ENCODE results near the gene TFPI. TPM values are rescaled to one million over a fixed set of nuclear protein-coding genes. Genes with fewer than 3 reads are reported as not detected.

Gene TFPI
- polyA plus RNA-seq, 3 donors = 39.9 to 43.3 (median 41.3) TPM

DNA sequence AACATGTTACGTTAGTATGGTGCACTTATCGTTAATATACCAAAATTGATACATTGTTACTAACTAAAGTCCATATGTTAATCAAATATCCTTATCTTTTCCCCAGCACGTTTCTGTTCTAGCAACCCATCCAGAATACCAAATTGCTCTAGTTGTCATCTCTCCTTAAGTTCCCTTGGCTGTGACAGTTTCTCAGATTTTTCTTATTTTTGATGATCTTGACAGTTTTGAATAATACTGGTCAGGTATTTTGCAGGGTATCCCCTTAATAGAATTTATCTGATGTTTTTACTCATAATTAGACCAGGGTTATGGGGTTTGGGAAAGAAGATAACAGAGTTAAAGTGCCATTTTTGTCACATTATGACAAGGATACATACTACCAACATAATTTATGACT, 47.8 kb downstream of the TFPI start:
- no peak for DNase-seq (ENCODE audit: low read depth in 3 of 3, low spot score in 2 of 3)

DNA sequence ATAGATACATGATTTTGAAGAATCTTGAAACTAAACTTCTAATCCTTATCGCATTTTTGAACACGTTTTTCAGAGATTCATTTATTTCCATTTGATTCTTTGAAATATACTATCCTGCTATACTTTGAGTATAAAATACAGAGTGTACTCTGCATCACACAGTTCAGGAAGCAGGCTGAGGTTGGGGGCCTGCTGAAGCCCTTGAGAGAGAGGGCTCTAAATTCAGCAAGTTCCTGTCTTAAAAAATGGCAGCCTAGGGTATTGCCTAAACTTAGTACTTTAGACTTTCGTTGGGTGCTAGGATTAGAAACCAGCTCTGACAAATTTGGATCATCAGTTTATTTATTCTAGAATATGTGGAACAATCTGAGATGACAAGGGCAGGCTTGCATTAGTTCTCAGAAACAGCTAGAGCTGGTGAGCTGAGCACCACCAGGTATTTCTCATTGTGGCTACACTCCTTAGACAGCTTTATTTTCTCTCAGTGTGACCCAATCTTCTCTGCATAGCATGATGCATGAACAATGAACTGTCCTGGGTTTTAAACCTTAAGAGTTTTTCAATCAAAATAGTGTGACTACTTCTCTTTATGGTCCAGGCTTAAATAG, 49.1 kb downstream of the TFPI start:
- no peak for DNase-seq (ENCODE audit: low read depth in 3 of 3, low spot score in 2 of 3)

DNA sequence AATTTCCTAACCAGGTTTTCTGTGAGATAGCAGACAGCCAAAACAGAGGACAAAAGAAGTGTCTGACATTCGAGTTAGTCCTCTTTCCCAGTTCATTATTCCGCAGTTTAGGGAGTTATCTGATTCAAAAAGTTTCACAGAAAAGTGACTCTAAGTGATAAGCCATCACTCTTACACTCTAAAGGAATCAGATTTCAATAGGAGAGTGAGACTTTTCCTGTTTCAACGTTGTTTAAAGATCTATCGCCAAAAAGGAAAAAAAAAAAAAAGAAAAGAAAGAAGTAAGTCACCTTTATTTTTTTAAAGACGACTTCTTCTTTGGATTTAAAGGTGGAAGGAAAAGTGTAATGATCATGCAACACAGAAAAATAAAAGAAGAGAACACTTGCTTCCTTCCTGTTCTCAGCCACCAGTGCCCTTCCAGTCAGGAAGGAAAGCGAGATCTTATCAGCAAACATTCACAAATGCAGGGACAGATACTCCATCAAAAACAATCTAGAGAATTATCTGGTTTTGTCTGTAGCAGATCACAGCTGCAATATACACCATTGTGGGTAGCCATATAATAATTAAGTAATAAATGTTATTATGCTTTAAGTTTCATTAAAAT, 49.8 kb downstream of the TFPI start:
- DNase-seq (ENCODE audit: low read depth in 3 of 3, low spot score in 2 of 3) = no peak

DNA sequence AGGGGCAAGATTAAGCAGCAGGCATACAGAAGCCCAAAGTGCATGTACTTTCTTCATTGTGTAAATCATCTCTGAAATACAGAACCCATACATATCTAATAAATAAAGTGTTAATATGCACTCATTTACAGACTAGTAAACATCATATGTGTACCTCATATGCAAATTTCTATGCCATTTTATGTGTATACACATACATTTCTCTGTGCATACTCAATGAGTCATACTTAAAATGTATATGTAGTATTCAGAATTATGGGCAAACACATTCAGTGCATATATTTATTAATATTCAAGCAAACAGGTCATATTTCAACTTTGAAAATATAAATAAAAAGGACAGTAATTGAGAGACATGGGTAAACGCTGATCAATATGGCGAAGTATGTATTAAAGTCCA, 50.5 kb downstream of the TFPI start:
- no peak for DNase-seq (ENCODE audit: low read depth in 3 of 3, low spot score in 2 of 3)

DNA sequence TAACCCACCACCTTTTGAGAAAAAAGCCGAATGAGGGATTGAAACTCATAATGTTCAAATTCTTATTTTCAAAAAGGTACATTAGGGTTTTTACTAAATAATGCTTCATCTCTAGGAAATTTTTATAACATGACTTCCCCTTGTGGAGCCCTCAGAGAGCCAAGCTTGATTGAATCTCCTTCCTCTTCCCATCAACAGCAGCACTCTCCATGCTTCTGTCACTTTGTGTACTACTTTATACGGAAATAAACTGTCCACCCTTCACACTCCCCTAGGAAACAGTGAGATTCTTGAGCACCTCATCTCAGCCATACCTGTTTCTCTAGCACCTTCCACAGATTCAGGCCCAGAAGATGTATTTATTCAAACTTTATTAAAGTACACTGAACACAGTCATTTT, 51.8 kb downstream of the TFPI start:
- DNase-seq (ENCODE audit: low read depth in 3 of 3, low spot score in 2 of 3) = no peak

DNA sequence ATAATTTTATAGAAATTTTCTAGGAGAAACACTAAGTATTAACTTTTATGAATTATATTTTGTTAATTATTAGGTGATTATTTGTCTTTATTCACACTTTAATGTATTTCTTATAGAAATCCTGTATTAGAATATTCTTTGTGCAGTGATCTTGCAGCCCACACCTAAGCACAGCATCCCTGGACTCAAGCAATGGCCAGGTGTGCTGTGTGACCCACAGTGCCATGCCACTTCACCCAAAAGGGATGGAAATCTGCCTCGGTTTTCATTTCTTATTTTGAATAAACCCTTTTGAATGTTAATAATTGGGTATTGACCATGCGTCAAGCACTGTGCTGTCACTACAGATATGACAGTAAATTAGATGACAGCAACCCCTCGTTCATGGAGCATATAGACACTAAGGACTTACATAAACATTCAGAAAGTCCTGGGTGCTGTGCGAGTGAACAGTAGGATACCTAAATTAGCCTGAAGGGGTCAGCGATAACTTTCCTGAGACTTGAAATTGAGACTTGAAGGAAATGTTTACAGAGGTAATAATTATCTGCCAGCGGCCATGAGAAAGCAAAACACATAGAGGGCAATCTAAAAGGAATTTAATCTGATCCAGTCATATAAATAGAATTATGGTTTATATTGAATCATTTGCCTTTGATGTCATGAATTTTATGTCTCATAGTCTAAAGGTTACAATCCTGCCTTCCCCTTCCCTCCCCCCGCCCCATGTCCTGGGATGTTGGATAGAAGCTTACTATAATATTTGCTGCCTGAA, 53.5 kb downstream of the TFPI start:
- no peak for DNase-seq (ENCODE audit: low read depth in 3 of 3, low spot score in 2 of 3)

DNA sequence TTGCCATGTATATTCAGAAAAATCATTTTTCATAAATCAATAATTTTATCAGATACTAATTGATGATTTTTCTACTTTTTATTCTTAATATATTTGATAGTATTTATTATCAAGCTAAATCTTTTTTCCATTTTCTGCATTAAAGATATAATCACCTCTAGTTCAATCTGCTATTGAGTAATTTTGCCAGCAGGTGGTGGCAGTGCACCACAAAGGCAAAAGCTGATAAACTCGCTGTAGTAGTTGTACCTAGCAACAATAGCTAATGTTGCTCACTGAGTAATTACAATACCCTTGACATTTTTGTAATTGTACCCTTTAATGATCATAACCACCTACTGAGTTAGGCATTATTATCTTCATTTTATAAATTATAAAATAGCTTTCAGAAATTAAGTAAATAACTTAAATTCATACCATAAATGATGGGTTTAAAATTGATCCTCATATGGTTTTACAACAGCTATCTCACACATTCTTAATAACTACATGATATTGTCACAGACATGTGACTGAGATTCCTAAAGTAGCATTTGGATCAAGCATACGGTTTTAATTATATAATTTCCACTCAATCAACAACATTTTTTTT, 54.2 kb downstream of the TFPI start:
- peak; percentile 16 to 21 (median 19) for DNase-seq (ENCODE audit: low read depth in 3 of 3, low spot score in 2 of 3)

DNA sequence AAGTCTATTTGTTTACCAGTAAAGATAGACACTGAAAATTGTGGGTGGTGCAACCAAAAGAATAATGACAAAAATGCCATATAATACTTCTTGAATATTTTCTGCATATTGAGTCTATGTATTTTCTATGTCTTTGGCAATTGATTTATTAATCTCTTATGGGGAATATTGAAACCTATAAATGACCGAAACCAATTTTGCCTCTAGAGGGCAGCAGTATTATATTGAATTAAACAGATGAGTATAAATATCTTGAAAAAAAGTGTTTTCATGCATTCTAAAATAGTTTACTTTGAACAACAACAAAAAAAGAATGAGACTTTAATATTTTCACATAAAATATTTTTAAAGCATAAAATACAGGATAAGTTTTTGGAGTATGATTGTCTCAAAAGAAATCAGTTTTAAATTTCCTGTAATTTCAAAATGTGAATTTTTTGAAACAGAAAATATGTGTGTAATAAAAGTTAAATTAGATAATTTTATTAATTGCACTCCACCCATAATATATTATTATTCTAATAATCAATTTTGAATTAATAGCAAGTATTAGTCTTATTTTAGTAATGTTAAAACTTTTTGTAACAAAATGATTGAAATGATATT, 56.3 kb downstream of the TFPI start:
- DNase-seq (ENCODE audit: low read depth in 3 of 3, low spot score in 2 of 3) = no peak

DNA sequence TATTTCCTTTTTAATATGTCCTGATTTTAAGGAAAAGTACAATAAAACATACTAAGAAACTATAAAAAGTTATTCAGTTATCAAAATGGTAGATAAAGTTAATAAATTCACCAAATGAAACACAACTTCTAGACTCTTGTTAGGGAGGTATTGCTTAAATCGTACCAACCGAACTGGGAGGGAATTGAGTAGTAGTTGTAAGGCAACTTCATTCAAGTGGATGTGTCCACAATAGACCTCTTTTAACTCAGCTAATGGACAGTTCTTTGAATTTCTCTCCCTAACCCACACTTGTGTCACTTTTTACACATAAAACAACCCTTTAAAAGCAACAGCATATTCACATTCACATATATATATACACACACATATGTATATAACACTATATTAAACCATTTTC, 57.1 kb downstream of the TFPI start:
- DNase-seq (ENCODE audit: low read depth in 3 of 3, low spot score in 2 of 3) = no peak

DNA sequence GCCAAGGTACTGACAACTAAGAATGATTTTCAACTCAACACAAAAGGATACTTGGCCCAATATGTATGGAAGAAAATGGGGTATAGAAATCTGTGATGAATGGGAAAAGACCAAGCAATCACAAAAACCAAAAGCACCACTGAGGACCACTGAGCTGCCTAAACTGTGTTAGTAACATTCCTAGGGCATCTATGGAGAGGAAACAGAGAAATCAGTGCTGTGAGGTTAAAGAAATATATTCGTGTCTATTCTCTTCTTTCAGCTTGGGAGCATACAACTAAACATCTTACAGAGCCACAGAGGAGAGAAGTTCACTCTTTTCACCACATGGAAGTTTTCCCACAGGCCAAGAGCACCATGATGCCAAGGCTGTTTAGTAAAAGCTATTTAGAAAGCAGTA, 58.9 kb downstream of the TFPI start:
- no peak for DNase-seq (ENCODE audit: low read depth in 3 of 3, low spot score in 2 of 3)

DNA sequence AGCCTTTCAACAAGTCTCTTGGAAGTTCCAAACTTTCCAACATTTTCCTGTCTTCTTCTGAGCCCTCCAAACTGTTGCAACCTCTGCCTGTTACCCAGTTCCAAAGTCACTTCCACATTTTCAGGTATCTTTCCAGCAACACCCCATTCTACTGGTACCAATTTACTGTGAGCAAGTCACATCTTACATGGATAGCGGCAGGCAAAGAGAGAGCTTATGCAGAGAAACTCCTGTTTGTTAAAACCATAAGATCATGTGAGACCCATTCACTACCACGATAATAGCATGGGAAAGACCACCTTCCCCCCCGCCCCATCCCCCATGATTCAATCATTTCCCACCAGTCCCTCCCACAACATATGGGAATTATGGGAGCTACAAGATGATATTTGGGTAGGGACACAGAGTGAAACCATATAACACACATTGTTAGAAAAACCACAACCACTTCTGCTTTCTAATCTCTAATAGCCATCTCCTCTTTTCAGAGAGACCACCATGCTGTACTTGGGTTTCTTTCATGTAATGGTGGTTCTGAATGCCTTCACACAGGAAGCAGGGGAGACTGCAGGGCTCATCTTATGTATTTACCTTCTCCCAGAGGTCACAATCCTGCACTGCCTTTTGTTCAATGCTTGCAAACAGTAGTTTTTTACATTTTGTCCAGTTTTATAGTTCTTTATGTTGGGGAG, 60.2 kb downstream of the TFPI start:
- DNase-seq (ENCODE audit: low read depth in 3 of 3, low spot score in 2 of 3) = no peak

DNA sequence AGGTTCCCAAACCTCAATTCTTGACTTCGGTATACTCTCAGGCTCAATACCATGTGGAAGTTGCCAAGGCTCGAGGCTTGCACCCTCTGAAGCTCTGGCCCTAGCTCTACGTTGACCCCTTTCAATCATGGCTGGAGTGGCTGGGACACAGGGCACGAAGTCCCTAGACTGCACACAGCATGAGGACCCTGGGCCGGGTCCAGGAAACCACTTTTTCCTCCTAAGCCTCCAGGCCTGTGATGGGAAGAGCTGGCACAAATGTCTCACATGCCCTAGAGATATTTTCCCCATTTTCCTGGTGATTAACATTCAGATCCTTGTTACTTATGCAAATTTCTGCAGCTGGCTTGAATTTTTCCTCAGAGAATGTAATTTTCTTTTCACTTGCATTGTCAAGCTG, 61.1 kb downstream of the TFPI start:
- no peak for DNase-seq (ENCODE audit: low read depth in 3 of 3, low spot score in 2 of 3)

DNA sequence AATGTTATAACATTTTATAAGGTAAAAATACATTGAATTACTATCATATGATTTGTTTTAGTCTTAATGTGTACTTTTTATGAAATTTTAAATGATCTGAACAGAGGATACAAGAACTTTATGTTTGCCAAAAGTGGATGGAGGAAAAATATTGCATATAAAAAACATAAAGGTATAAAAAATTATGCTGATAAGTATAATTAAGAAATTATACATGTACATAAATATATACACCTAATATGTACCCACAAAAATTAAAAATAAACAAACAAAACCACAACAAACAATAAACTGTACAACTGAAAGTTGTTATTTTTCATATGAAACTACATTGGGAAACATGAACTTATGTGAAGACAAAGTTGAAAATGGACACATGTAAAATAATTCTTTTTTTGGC, 68.0 kb downstream of the TFPI start:
- DNase-seq (ENCODE audit: low read depth in 3 of 3, low spot score in 2 of 3) = no peak

DNA sequence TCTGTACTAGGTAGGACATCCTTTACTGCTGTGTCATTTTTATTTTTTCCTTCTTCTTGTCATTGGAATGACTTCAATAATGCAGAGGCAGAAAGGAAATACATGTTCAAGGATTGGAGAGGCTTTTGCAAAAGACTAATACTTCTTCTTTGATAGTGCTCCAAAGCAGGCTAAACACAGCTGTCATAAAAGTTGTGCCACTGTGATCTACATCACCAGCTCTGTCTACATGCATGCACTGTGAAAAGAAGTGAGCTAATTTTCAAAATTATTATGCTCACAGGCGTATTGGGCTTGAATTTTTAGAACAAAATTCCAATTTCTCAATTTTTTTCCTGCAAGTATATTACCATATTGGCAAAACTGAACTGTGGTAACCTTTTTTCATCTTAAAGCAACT, 68.7 kb downstream of the TFPI start:
- no peak for DNase-seq (ENCODE audit: low read depth in 3 of 3, low spot score in 2 of 3)

DNA sequence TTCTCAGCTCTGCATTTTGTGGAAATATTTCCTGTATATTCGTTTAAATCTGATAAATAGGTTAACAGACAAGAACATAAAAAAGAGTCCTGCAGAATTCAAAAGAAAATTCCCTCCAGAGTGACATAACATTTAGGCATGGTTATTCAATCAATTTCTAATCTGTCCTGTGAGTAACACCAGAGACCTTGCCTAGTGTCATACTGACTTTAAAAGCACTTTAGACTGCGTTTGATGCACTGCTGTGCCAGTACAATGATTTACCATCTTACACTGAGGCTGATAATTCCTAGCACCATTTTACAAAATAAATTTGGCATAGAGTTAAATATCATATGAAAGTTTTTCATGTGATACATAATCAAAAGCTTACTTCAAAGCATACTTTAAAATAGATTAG, 70.7 kb downstream of the TFPI start:
- DNase-seq (ENCODE audit: low read depth in 3 of 3, low spot score in 2 of 3) = no peak

DNA sequence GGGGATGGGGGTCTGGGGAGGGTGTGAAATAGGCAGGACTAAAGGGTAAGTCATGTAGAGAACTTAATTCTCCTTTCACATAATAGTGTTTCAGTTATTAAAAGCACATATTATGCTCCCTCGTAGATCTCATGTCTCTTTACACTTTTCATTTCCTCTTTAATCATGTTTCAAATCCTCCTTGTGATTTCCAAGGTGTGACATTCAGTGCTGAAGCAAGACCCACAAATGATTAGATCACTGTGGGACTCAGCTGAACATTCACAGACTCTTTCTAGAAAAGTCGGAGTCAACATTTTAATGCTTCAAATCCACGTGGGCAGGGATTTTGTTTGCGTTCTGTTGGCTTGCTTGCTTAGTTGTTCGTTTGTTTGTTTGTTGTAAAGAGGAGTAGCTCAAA, 71.4 kb downstream of the TFPI start:
- DNase-seq (ENCODE audit: low read depth in 3 of 3, low spot score in 2 of 3) = no peak

DNA sequence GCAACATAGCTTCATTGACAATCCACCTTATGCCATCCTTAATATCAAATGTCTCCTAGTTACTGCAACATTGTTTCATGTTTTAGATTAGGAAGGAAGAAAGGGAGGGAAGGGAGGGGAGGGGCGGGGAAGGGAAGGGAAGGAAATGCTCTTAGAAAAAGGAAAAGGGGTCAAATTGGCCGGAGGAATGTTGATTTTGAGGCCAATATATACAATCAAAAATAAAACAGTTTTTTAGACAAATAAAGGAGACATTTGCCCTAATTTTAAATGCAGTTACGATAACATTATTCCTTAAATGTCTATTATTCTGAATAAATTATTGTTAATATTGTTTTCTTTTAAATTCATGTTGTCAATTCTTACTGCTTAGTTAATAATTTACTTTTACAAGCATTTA, 72.7 kb downstream of the TFPI start:
- DNase-seq (ENCODE audit: low read depth in 3 of 3, low spot score in 2 of 3) = no peak

DNA sequence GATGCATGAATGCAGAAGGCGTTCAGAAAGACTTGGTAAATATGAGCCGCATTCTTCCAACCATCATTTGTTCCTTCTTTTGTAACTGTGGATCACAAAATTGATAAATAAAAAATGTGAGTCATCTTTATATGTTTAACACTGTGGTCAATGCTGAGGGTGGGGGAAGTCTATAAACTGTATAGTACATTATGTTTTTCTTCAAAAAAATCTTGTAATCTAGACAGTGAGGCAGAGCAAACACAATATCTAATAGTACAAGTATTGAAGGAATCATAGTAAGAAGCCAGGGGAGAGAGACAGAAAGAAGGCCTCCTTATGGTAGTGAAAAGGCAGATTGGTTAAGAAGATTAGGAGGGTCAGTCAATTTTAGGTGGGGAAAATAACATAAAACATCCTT, 75.5 kb downstream of the TFPI start:
- no peak for DNase-seq (ENCODE audit: low read depth in 3 of 3, low spot score in 2 of 3)

DNA sequence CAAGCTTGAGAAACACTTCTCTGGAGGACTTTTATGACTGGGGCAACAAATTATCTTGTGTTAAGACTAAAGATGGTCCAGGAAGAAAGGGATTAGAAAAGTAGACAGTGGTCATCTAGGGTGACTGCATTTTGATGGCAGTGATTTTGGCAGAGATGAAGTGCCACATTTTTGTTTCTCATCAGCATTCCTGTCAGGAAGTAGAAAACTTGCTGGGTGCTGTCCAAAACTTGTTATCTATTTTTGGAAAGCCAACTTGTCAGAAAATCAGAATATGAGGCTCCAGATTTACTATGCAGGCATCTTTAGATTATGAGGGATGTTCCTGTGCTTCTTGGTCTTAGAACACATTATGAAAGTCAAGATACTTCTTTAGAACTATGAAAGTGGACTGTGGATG, 77.2 kb downstream of the TFPI start:
- no peak for DNase-seq (ENCODE audit: low read depth in 3 of 3, low spot score in 2 of 3)

DNA sequence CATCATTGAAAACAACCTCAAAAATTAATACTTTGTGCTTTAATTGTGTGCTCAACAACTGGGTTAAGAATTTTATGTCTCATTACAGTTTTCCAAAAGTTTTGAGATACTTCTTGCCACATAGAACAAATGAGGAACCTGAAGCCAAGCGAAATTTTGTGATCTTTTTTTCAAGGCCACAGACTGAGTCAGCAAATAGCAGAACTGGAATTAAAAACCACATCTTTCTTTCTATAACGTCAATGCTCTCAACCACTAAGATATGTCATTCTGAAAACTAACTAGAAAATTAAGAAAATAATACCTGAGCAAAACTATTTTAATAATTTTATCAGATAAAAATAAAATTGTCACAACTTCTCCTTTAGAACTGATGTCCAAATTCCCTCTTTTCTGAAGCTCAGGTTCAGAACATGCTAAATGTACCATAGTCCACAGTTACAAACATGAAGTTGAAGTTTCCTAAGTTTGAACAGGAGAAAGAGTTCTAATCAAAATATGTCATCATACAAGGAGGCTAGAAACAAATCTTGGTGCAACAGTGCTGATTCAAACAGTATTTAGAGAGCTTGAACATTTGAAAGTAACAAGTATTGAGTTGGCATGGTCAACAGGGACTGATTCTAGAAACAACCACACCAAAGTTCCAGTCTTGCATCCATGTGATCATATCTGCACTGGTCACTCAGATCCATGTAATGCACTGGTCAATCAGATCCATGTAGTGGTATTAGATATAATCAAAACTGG, 78.6 kb downstream of the TFPI start:
- DNase-seq (ENCODE audit: low read depth in 3 of 3, low spot score in 2 of 3) = no peak

Data from right renal cortex interstitium (tissue), 3 donors.